ENCODE data around the gene SEL1L3. TPM values are rescaled to one million over a fixed set of nuclear protein-coding genes. Genes with fewer than 3 reads are reported as not detected.

SEL1L3 gene
- total and polyA plus RNA-seq, 2 donors (not counting 3 experiments of a cell fraction or from before 2014, with no cell fraction given): 53.4 to 122 TPM

- FAIRE-seq: no peak
- no TSS peak for BruUV-seq (replicated peaks)
- Histone ChIP-seq H3K27me3 (ENCODE audit: control insufficient read depth in 2 of 2, insufficient read depth in 2 of 2, low read length in 2 of 2) (no peaks in the 10 kb centered on the region), H3K27ac (ENCODE audit: insufficient read depth, low read depth, low read length) (no peak overlapping the region), H3K9me3 (replicated peaks; ENCODE audit: control insufficient read depth, insufficient read depth, low read length) (no peaks in the 10 kb centered on the region), H2AFZ (ENCODE audit: low read depth, low read length) (no peak overlapping the region), H3K4me2 (ENCODE audit: insufficient read depth, low read length) (no peak overlapping the region), H3K4me3 (replicated peaks in 1 of 3; ENCODE audit: insufficient read depth in 1 of 3, low read depth in 1 of 3, low read length in 3 of 3) (no peak overlapping the region), H3K79me2 (ENCODE audit: control insufficient read depth, insufficient read depth, low read length) (no peaks in the 10 kb centered on the region), H3K4me1 (ENCODE audit: control insufficient read depth, extremely low read depth, insufficient read depth, low read length) (no peaks in the 10 kb centered on the region), H3K9ac (replicated peaks; ENCODE audit: extremely low read depth, insufficient read depth, low read length) (no peak overlapping the region), H3K9me1 (replicated peaks; ENCODE audit: control insufficient read depth, extremely low read depth, insufficient read depth, low read length) (no peaks in the 10 kb centered on the region), H3K36me3 (ENCODE audit: control insufficient read depth in 2 of 2, extremely low read depth in 1 of 2, insufficient read depth in 2 of 2, low read length in 2 of 2) (peaks cover 0 to 6% of the 10 kb centered on the region in 2 experiments), H4K20me1 (replicated peaks; ENCODE audit: control insufficient read depth, extremely low read depth, insufficient read depth, low read length) (no peaks in the 10 kb centered on the region)
- intact Hi-C loops (cut with micrococcal nuclease): no loop called here
- dilution Hi-C loops (cut with MboI; ENCODE audit: extremely low pct_ligation_motif_present, low sequenced_read_pairs): no loop called here
- TF ChIP-seq, protein P1, sequence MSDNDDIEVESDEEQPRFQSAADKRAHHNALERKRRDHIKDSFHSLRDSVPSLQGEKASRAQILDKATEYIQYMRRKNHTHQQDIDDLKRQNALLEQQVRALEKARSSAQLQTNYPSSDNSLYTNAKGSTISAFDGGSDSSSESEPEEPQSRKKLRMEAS (IDR thresholded peaks at IDR 0.05; ENCODE audit: insufficient read depth, insufficient read length): no peak
- TF ChIP-seq POLR2A (IDR thresholded peaks at IDR 0.05; ENCODE audit: low read depth, low read length) (no peak), FOS (IDR thresholded peaks at IDR 0.05; ENCODE audit: borderline replicate concordance, insufficient read depth, low read length) (no peak), GATA2 (IDR thresholded peaks at IDR 0.05; ENCODE audit: insufficient read depth, insufficient read length, low read depth, low read length) (no peak)
- TF ChIP-seq, protein P2, sequence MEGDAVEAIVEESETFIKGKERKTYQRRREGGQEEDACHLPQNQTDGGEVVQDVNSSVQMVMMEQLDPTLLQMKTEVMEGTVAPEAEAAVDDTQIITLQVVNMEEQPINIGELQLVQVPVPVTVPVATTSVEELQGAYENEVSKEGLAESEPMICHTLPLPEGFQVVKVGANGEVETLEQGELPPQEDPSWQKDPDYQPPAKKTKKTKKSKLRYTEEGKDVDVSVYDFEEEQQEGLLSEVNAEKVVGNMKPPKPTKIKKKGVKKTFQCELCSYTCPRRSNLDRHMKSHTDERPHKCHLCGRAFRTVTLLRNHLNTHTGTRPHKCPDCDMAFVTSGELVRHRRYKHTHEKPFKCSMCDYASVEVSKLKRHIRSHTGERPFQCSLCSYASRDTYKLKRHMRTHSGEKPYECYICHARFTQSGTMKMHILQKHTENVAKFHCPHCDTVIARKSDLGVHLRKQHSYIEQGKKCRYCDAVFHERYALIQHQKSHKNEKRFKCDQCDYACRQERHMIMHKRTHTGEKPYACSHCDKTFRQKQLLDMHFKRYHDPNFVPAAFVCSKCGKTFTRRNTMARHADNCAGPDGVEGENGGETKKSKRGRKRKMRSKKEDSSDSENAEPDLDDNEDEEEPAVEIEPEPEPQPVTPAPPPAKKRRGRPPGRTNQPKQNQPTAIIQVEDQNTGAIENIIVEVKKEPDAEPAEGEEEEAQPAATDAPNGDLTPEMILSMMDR (IDR thresholded peaks at IDR 0.05; ENCODE audit: extremely low read depth in 1 of 2, insufficient read depth in 1 of 2, low read depth in 1 of 2, low read length in 2 of 2): no peak
- DNase-seq (ENCODE audit: low read depth, low spot score): no peak
- CTCF ChIA-PET: no interaction called here
- POLR2A ChIA-PET: no interaction called here
Measured at GRCh38 chr4:25839687-25840086, 23.1 kb downstream of the SEL1L3 start.

GRCh38 chr4:25839233-25839632 is 23.6 kb downstream of the SEL1L3 start:
- CTCF ChIA-PET: no interaction called here
- no peak overlapping the region for H3K27ac ChIP-seq (ENCODE audit: insufficient read depth, low read depth, low read length)
- DNase-seq (ENCODE audit: low read depth, low spot score) (no peak), FAIRE-seq (no peak)
- no peak overlapping the region for H3K4me2 ChIP-seq (ENCODE audit: insufficient read depth, low read length)
- H3K9me1 ChIP-seq (replicated peaks; ENCODE audit: control insufficient read depth, extremely low read depth, insufficient read depth, low read length): no peaks in the 10 kb centered on the region
- no peaks in the 10 kb centered on the region for H3K4me1 ChIP-seq (ENCODE audit: control insufficient read depth, extremely low read depth, insufficient read depth, low read length)
- TF ChIP-seq JUN (IDR thresholded peaks at IDR 0.05; ENCODE audit: borderline replicate concordance, insufficient read depth, insufficient read length, low read depth) (no peak), FOS (IDR thresholded peaks at IDR 0.05; ENCODE audit: borderline replicate concordance, insufficient read depth, low read length) (no peak), POLR2AphosphoS5 (IDR thresholded peaks at IDR 0.05; ENCODE audit: insufficient read depth, low read depth, low read length) (no peak), POLR2A (IDR thresholded peaks at IDR 0.05; ENCODE audit: low read depth, low read length) (no peak), MYC (IDR thresholded peaks at IDR 0.05; ENCODE audit: low read depth, low read length) (no peak), GATA2 (IDR thresholded peaks at IDR 0.05; ENCODE audit: insufficient read depth, insufficient read length, low read depth, low read length) (no peak)
- TF ChIP-seq, protein P1 (IDR thresholded peaks at IDR 0.05; ENCODE audit: insufficient read depth, insufficient read length): no peak
- POLR2A ChIA-PET: no interaction called here
- no peaks in the 10 kb centered on the region for H4K20me1 ChIP-seq (replicated peaks; ENCODE audit: control insufficient read depth, extremely low read depth, insufficient read depth, low read length)
- H3K79me2 ChIP-seq (ENCODE audit: control insufficient read depth, insufficient read depth, low read length): no peaks in the 10 kb centered on the region
- dilution Hi-C loops (cut with MboI; ENCODE audit: extremely low pct_ligation_motif_present, low sequenced_read_pairs) (no loop called here), intact Hi-C loops (cut with micrococcal nuclease) (no loop called here)
- H3K4me3 ChIP-seq (replicated peaks in 1 of 3; ENCODE audit: insufficient read depth in 1 of 3, low read depth in 1 of 3, low read length in 3 of 3): no peak overlapping the region
- no peak overlapping the region for H3K9ac ChIP-seq (replicated peaks; ENCODE audit: extremely low read depth, insufficient read depth, low read length)
- peaks cover 0 to 6% of the 10 kb centered on the region in 2 experiments for H3K36me3 ChIP-seq (ENCODE audit: control insufficient read depth in 2 of 2, extremely low read depth in 1 of 2, insufficient read depth in 2 of 2, low read length in 2 of 2)
- no TSS peak for BruUV-seq (replicated peaks)
- H3K27me3 ChIP-seq (ENCODE audit: control insufficient read depth in 2 of 2, insufficient read depth in 2 of 2, low read length in 2 of 2): no peaks in the 10 kb centered on the region
- no peaks in the 10 kb centered on the region for H3K9me3 ChIP-seq (replicated peaks; ENCODE audit: control insufficient read depth, insufficient read depth, low read length)
- H2AFZ ChIP-seq (ENCODE audit: low read depth, low read length): no peak overlapping the region

Measured in endothelial cell of umbilical vein (primary cell).